ENCODE measurements around the gene ILKAP.

GRCh38 chr2:238140721-238141540 lies 62.6 kb downstream of the ILKAP start:
- no peak for TF ChIP-seq CTCF (IDR thresholded peaks at IDR 0.05 in 2 of 3, conservative IDR thresholded peaks at IDR 0.05 in 1 of 3; ENCODE audit: borderline replicate concordance in 1 of 3, insufficient read depth in 1 of 3, low read depth in 2 of 3, low read length in 2 of 3)
- TF ChIP-seq EZH2 (IDR thresholded peaks at IDR 0.05) = no peak
- TF ChIP-seq POLR2AphosphoS5 (IDR thresholded peaks at IDR 0.05; ENCODE audit: low read depth, low read length) = no peak
- TF ChIP-seq EGR1 (IDR thresholded peaks at IDR 0.05; ENCODE audit: low read depth) = no peak
- no peak for TF ChIP-seq YY1 (IDR thresholded peaks at IDR 0.05; ENCODE audit: extremely low read depth, insufficient replicate concordance, low read depth, low read length)
- TF ChIP-seq RAD21 (IDR thresholded peaks at IDR 0.05; ENCODE audit: low read depth) = no peak
- TF ChIP-seq POLR2A (IDR thresholded peaks at IDR 0.05; ENCODE audit: borderline replicate concordance, extremely low read depth, insufficient read depth, insufficient read length) = no peak
